GM12878 (cell line): Measurements from ENCODE around the gene ARHGEF11. TPM values are rescaled to one million over a fixed set of nuclear protein-coding genes. Genes with fewer than 3 reads are reported as not detected.

Experiments used
- KLF5 ChIP-seq: fragments of 450-650 bp; IDR thresholded peaks from 2 replicates; pipeline ENCODE4 v1.6.1; 2014; ENCODE audit warnings: mild to moderate bottlenecking; ENCODE audit not compliant: partially characterized antibody
- MYB ChIP-seq: fragments of 150-350 bp; IDR thresholded peaks from 2 replicates; pipeline ENCODE4 v1.6.1; 2014; ENCODE audit warnings: mild to moderate bottlenecking, low read depth, low read length, borderline replicate concordance
- SREBF1 ChIP-seq: IDR thresholded peaks from 2 replicates; pipeline ENCODE4 v1.6.1; 2012; ENCODE audit warnings: mild to moderate bottlenecking, low read length
- TCF12 ChIP-seq: IDR thresholded peaks from 2 replicates; pipeline ENCODE4 v1.6.1; 2011; ENCODE audit warnings: low read depth, mild to moderate bottlenecking, low read length
- TCF3 ChIP-seq: IDR thresholded peaks from 2 replicates; pipeline ENCODE4 v1.6.1; 2012; ENCODE audit warnings: low read depth, mild to moderate bottlenecking, low read length, borderline replicate concordance; ENCODE audit not compliant: insufficient read depth
- YY1 ChIP-seq: IDR thresholded peaks from 2 replicates; pipeline ENCODE4 v1.6.1; 2011; ENCODE audit warnings: low read depth, mild to moderate bottlenecking, low read length
- polyA plus RNA-seq, 11 experiments: library from polyadenylated mRNA; depleted of rRNA in 4 of 11; unstranded in 6 of 11; stranded (reverse) in 5 of 11; fragments of >200 nt; fragmentation: Nextera tagmentation in 4 of 11; fragmentation: Illumina TruSeq in 1 of 11; extraction: Ambion mirVana in 4 of 11; extraction: Trizol in 1 of 11; gene quantifications; 1 replicate in 1 of 11; 2 replicates in 10 of 11; pipeline versions ENCODE4 v1.2.1 to v1.2.3, GENCODE V29; 2011 to 2016; ENCODE audit warnings: inconsistent platforms in 2 of 11, missing spikeins in 2 of 11, low read depth in 1 of 11
- total RNA-seq, 4 experiments: library from RNA; depleted of rRNA in 3 of 4; stranded (reverse); fragments of >200 nt in 3 of 4; fragmentation: Illumina TruSeq in 1 of 4; extraction: Trizol in 1 of 4; gene quantifications; 2 replicates each; pipeline versions ENCODE4 v1.2.1 to v1.2.3, GENCODE V29; 2013 to 2021
- TF ChIP-seq, protein P1 (sequence below): fragments of 450-650 bp; IDR thresholded peaks from 2 replicates; pipeline ENCODE4 v1.6.1; 2017; ENCODE audit warnings: mild to moderate bottlenecking, moderate library complexity
- TF ChIP-seq, protein P2 (sequence below): fragments of 450-650 bp; IDR thresholded peaks from 2 replicates; pipeline ENCODE4 v1.6.1; 2016; ENCODE audit warnings: mild to moderate bottlenecking

The ARHGEF11 gene
- total and polyA plus RNA-seq, 10 of the 15 experiments (the other 5 are each of a cell fraction or from before 2014, with no cell fraction given), result 0.05 to 12.7 (median 1.8) TPM

DNA sequence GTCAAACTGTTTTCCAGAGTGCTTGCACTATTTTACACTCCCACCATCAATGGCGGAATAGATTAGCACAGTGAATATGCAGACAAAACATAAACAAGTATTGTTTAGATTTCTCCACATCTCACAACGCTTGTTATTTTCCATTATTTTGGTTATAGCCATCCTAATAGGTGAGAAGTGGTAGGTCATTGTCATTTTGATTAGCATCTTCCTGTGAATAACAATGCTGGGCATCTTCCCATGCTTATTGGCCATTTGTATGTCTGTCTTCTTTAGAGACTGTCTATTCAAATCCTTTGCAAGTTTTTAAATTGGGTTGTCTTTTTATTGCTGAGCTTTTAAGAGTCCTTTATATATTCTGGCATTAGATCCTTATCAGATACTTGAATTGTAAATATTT lies 70.5 kb downstream of the ARHGEF11 start (continued):
- TF ChIP-seq, protein P1, sequence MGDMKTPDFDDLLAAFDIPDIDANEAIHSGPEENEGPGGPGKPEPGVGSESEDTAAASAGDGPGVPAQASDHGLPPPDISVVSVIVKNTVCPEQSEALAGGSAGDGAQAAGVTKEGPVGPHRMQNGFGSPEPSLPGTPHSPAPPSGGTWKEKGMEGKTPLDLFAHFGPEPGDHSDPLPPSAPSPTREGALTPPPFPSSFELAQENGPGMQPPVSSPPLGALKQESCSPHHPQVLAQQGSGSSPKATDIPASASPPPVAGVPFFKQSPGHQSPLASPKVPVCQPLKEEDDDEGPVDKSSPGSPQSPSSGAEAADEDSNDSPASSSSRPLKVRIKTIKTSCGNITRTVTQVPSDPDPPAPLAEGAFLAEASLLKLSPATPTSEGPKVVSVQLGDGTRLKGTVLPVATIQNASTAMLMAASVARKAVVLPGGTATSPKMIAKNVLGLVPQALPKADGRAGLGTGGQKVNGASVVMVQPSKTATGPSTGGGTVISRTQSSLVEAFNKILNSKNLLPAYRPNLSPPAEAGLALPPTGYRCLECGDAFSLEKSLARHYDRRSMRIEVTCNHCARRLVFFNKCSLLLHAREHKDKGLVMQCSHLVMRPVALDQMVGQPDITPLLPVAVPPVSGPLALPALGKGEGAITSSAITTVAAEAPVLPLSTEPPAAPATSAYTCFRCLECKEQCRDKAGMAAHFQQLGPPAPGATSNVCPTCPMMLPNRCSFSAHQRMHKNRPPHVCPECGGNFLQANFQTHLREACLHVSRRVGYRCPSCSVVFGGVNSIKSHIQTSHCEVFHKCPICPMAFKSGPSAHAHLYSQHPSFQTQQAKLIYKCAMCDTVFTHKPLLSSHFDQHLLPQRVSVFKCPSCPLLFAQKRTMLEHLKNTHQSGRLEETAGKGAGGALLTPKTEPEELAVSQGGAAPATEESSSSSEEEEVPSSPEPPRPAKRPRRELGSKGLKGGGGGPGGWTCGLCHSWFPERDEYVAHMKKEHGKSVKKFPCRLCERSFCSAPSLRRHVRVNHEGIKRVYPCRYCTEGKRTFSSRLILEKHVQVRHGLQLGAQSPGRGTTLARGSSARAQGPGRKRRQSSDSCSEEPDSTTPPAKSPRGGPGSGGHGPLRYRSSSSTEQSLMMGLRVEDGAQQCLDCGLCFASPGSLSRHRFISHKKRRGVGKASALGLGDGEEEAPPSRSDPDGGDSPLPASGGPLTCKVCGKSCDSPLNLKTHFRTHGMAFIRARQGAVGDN, result no peak
- no peak for TF ChIP-seq TCF3
- TF ChIP-seq KLF5, result no peak
- no peak for TF ChIP-seq TCF12
- no peak for TF ChIP-seq SREBF1
- TF ChIP-seq, protein P2, sequence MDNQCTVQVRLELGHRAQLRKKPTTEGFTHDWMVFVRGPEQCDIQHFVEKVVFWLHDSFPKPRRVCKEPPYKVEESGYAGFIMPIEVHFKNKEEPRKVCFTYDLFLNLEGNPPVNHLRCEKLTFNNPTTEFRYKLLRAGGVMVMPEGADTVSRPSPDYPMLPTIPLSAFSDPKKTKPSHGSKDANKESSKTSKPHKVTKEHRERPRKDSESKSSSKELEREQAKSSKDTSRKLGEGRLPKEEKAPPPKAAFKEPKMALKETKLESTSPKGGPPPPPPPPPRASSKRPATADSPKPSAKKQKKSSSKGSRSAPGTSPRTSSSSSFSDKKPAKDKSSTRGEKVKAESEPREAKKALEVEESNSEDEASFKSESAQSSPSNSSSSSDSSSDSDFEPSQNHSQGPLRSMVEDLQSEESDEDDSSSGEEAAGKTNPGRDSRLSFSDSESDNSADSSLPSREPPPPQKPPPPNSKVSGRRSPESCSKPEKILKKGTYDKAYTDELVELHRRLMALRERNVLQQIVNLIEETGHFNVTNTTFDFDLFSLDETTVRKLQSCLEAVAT, result no peak
- no peak for TF ChIP-seq MYB
- no peak for TF ChIP-seq YY1
